HEK293 (cell line): ENCODE measurements around the gene CNTN2.

Experiments
- CTCF ChIA-PET: fragments of 350-600 bp; formaldehyde crosslinking; extraction: SDS; loops from one replicate; lab custom pipeline; 2021; ENCODE audit warnings: antibody characterized with exemption; lab: Yijun Ruan, JAX
- POLR2A ChIA-PET: fragments of 300-600 bp; formaldehyde crosslinking; extraction: SDS; loops from one replicate; lab custom pipeline; 2020; ENCODE audit warnings: antibody characterized with exemption, inconsistent platforms; lab: Yijun Ruan, JAX
- H3K27ac ChIP-seq: fragments of 200-500 bp; sonication (Bioruptor generic); 2 replicates; pipeline ENCODE4 v1.5.1; 2014; ENCODE audit warnings: low read depth, low read length, control low read depth, inconsistent platforms; ENCODE audit errors: extremely low read depth
- H3K36me3 ChIP-seq, 2 experiments: fragments of 200-500 bp in 1 of 2; sonication (Bioruptor generic) in 1 of 2; 1 replicate in 1 of 2; 2 replicates in 1 of 2; pipeline ENCODE4 v1.5.1; 2014 to 2017; ENCODE audit warnings: inconsistent platforms in 2 of 2, low read length in 2 of 2; ENCODE audit not compliant: control insufficient read depth in 2 of 2, insufficient read depth in 1 of 2
- H3K4me1 ChIP-seq: fragments of 200-500 bp; sonication (Bioruptor generic); 2 replicates; pipeline ENCODE4 v1.5.1; 2014; ENCODE audit warnings: mild to moderate bottlenecking, low read length, inconsistent platforms; ENCODE audit not compliant: control insufficient read depth, insufficient read depth
- H3K4me3 ChIP-seq: 2 replicates; pipeline ENCODE4 v1.5.1; 2011; ENCODE audit warnings: low read depth, mild to moderate bottlenecking, control low read depth, low read length, moderate library complexity
- H3K9me3 ChIP-seq: fragments of 200-500 bp; sonication (Bioruptor generic); 2 replicates; pipeline ENCODE4 v1.5.1; 2014; ENCODE audit warnings: low read depth, low read length, inconsistent platforms; ENCODE audit not compliant: control insufficient read depth, insufficient read depth
- ELK4 ChIP-seq: IDR thresholded peaks from 2 replicates; pipeline ENCODE4 v1.6.1; 2011; ENCODE audit warnings: mild to moderate bottlenecking, low read depth, low read length, borderline replicate concordance
- GLIS1 ChIP-seq: fragments of 450-650 bp; formaldehyde crosslinking; IDR thresholded peaks from 2 replicates; pipeline ENCODE4 v1.5.1; 2016; ENCODE audit warnings: missing biosample characterization, missing genetic modification characterization
- PRDM6 ChIP-seq: fragments of 450-650 bp; formaldehyde crosslinking; IDR thresholded peaks from 2 replicates; pipeline ENCODE4 v1.5.1; 2017; ENCODE audit warnings: missing biosample characterization, missing genetic modification characterization
- REPIN1 ChIP-seq: fragments of 450-650 bp; formaldehyde crosslinking; IDR thresholded peaks from 2 replicates; pipeline ENCODE4 v1.5.1; 2017; ENCODE audit warnings: missing biosample characterization, missing genetic modification characterization, low read depth
- REST ChIP-seq: fragments of 450-650 bp; formaldehyde crosslinking; IDR thresholded peaks from 2 replicates; pipeline ENCODE4 v1.5.1; 2016; ENCODE audit warnings: missing biosample characterization, missing genetic modification characterization
- SP7 ChIP-seq: fragments of 450-650 bp; formaldehyde crosslinking; IDR thresholded peaks from 2 replicates; pipeline ENCODE4 v1.5.1; 2016; ENCODE audit warnings: missing biosample characterization, missing genetic modification characterization
- WT1 ChIP-seq: fragments of 450-650 bp; formaldehyde crosslinking; IDR thresholded peaks from 2 replicates; pipeline ENCODE4 v1.5.1; 2016; ENCODE audit warnings: missing biosample characterization, missing genetic modification characterization
- ZFP41 ChIP-seq: fragments of 450-650 bp; formaldehyde crosslinking; IDR thresholded peaks from 2 replicates; pipeline ENCODE4 v1.5.1; 2016; ENCODE audit warnings: missing biosample characterization, missing genetic modification characterization, borderline replicate concordance
- ZIC2 ChIP-seq: fragments of 450-650 bp; formaldehyde crosslinking; IDR thresholded peaks from 2 replicates; pipeline ENCODE4 v1.5.1; 2016; ENCODE audit warnings: missing biosample characterization, missing genetic modification characterization
- ZNF175 ChIP-seq: fragments of 450-650 bp; formaldehyde crosslinking; IDR thresholded peaks from 2 replicates; pipeline ENCODE4 v1.5.1; 2016; ENCODE audit warnings: missing biosample characterization, missing genetic modification characterization
- ZNF2 ChIP-seq: fragments of 450-650 bp; formaldehyde crosslinking; IDR thresholded peaks from 2 replicates; pipeline ENCODE4 v1.5.1; 2016; ENCODE audit warnings: missing biosample characterization, missing genetic modification characterization
- ZNF302 ChIP-seq: fragments of 450-650 bp; formaldehyde crosslinking; IDR thresholded peaks from 2 replicates; pipeline ENCODE4 v1.5.1; 2016; ENCODE audit warnings: missing biosample characterization, missing genetic modification characterization, low read depth
- ZNF324 ChIP-seq: fragments of 450-650 bp; formaldehyde crosslinking; IDR thresholded peaks from 2 replicates; pipeline ENCODE4 v1.5.1; 2016; ENCODE audit warnings: missing biosample characterization, missing genetic modification characterization
- ZNF404 ChIP-seq: fragments of 450-650 bp; formaldehyde crosslinking; IDR thresholded peaks from 2 replicates; pipeline ENCODE4 v1.5.1; 2017; ENCODE audit warnings: missing biosample characterization, missing genetic modification characterization
- ZNF530 ChIP-seq: fragments of 450-650 bp; formaldehyde crosslinking; IDR thresholded peaks from 2 replicates; pipeline ENCODE4 v1.5.1; 2016; ENCODE audit warnings: low read depth, missing biosample characterization, missing genetic modification characterization
- ZNF548 ChIP-seq: fragments of 450-650 bp; formaldehyde crosslinking; IDR thresholded peaks from 2 replicates; pipeline ENCODE4 v1.5.1; 2016; ENCODE audit warnings: missing biosample characterization, missing genetic modification characterization
- ZNF571 ChIP-seq: fragments of 450-650 bp; formaldehyde crosslinking; IDR thresholded peaks from 2 replicates; pipeline ENCODE4 v1.5.0; 2017; ENCODE audit warnings: missing biosample characterization, missing genetic modification characterization
- ZNF768 ChIP-seq: fragments of 450-650 bp; formaldehyde crosslinking; IDR thresholded peaks from 2 replicates; pipeline ENCODE4 v1.5.1; 2018; ENCODE audit warnings: missing biosample characterization, mild to moderate bottlenecking, missing genetic modification characterization

CNTN2 gene

GRCh38 chr1:205053296-205053695 lies 10.3 kb downstream of the CNTN2 start:
- TF ChIP-seq ZNF768 (tag by site-specific recombination) (peak; percentile 69; the same call in 1 of the 2 replicates), ZNF175 (no peak)
- ChIA-PET CTCF (interaction anchor here (0.6 to 1.5 kb wide), 5 partner anchors 8 to 308 kb away, joined by 3 to 18 read pairs (median 3); no protein-coding TSS in a partner anchor), POLR2A (no interaction called here)
- H3K36me3 ChIP-seq: no peaks in the 10 kb centered on the region
- no peaks in the 10 kb centered on the region for H3K4me1 ChIP-seq
- no peak overlapping the region for H3K27ac ChIP-seq
- no peaks in the 10 kb centered on the region for H3K9me3 ChIP-seq
- no peak overlapping the region for H3K4me3 ChIP-seq

- Histone ChIP-seq H3K27ac (no peak overlapping the region), H3K9me3 (no peaks in the 10 kb centered on the region), H3K36me3 (no peaks in the 10 kb centered on the region), H3K4me1 (no peaks in the 10 kb centered on the region), H3K4me3 (no peak overlapping the region)
- CTCF ChIA-PET: interaction anchor here (0.5 to 3.5 kb wide), 4 partner anchors 56 to 206 kb away, joined by 3 to 20 read pairs (median 4); no protein-coding TSS in a partner anchor
- POLR2A ChIA-PET: no interaction called here
- peak; percentile 90 for TF ChIP-seq REST (tag by site-specific recombination)
- TF ChIP-seq ZNF2 (tag by site-specific recombination): no peak
- TF ChIP-seq, all 188 proteins: peak for 1
Measured at GRCh38 chr1:205054013-205054412, 11.0 kb downstream of the CNTN2 start.

GRCh38 chr1:205056188-205056611 lies 13.2 kb downstream of the CNTN2 start:
- H3K27ac ChIP-seq: no peak overlapping the region
- ChIA-PET POLR2A (no interaction called here), CTCF (interaction anchor here (3.5 kb wide), 1 partner anchor 67 kb away, joined by 20 read pairs; no protein-coding TSS in a partner anchor)
- TF ChIP-seq ZNF548 (tag by site-specific recombination) (no peak), ZNF302 (tag by site-specific recombination) (no peak), PRDM6 (tag by site-specific recombination) (no peak), ELK4 (no peak), ZNF404 (tag by site-specific recombination) (no peak), ZIC2 (peak; percentile 64), WT1 (tag by site-specific recombination) (no peak), ZNF530 (tag by site-specific recombination) (no peak), REPIN1 (tag by site-specific recombination) (no peak), ZFP41 (tag by site-specific recombination) (no peak), ZNF571 (no peak), ZNF324 (tag by site-specific recombination) (no peak), SP7 (tag by site-specific recombination) (no peak), GLIS1 (tag by site-specific recombination) (peak; percentile 77)
- no peaks in the 10 kb centered on the region for H3K4me1 ChIP-seq
- no peaks in the 10 kb centered on the region for H3K9me3 ChIP-seq
- H3K36me3 ChIP-seq: no peaks in the 10 kb centered on the region
- no peak overlapping the region for H3K4me3 ChIP-seq
